SH-SY5Y (cell line): Measurements from ENCODE around the gene CFAP53.

Experiments used
- GATA2 ChIP-seq: IDR thresholded peaks from 2 replicates; pipeline ENCODE4 v1.6.1; 2011; ENCODE audit warnings: mild to moderate bottlenecking, low read depth, low read length
- GATA3 ChIP-seq: IDR thresholded peaks from 2 replicates; pipeline ENCODE4 v1.6.1; 2011; ENCODE audit warnings: low read depth, mild to moderate bottlenecking, low read length, moderate library complexity

CFAP53 gene

DNA sequence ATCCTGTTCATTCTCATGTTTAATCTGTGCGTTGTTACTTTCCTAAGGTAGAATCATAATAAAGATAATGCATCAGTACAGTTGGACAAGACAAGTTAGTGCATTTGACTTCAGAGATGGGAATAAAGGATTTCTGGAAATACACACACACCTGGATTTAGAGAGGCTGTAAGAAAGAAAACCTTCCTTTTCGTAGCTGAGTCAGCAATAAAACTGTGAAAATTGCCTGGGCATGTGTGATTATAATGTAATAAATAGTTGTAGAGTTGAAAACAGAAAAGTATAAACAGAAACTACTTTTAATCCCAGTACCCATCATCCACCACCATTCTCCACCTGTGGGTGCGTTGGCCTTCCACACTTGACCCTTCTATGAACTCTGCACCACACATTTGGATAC lies 15.4 kb downstream of the CFAP53 start:
- TF ChIP-seq GATA3 (no peak), GATA2 (no peak)

DNA sequence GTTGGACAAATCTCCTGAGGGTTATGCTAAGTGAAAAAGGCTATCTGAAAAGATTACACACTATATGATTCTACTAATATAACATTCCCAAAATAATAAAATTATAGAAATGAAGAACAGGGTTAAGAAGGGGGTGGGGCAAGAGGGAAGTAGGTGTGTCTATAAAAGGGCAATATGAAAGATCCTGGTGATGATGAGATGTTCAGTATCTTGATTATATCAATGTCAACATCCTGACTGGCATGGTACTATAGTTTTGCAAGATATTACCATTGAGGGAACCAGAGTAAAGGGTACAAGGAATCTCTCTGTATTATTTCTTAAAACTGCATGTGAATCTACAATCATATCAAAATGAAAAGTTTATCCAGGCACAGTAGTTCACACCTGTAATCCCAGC lies 16.7 kb downstream of the CFAP53 start:
- TF ChIP-seq GATA2 (no peak), GATA3 (no peak)

DNA sequence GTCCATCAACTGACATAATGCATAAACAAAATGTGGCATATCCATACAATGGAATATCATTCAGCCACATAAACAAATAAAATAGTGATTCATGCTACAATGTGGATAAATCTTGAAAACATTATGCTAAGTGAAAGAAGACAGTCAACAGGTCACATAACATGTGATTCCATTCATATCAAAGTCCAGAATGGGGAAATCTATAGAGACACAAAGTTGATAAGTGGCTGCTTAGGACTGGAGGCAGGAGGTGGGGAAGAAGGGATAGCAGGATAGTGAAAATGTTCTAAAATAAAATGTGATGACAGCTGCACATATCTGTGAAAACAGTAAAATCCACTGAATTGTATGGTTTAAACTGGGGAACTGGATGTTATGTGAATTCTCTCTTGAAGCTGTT lies 18.7 kb downstream of the CFAP53 start:
- TF ChIP-seq GATA2, result no peak
- no peak for TF ChIP-seq GATA3

DNA sequence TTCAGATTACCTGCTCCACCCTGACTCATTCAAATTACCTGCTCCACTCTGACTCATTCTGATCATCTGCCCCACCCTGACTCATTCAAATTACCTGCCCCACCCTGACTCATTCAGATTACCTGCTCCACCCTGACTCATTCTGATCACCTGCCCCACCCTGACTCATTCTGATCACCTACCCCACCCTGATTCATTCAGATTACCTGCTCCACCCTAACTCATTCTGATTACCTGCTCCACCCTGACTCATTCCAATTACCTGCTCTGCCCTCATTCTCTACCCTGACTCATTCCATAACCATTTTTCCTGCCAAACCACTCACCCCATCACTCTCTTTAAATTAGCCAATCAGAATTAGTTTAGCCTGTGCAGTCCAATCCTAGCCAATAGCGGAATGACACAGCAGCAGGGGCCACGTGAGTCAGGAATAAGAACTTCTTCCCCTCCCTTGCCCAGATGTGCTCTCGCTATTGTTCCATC lies 26.2 kb downstream of the CFAP53 start:
- TF ChIP-seq GATA2, result no peak

DNA sequence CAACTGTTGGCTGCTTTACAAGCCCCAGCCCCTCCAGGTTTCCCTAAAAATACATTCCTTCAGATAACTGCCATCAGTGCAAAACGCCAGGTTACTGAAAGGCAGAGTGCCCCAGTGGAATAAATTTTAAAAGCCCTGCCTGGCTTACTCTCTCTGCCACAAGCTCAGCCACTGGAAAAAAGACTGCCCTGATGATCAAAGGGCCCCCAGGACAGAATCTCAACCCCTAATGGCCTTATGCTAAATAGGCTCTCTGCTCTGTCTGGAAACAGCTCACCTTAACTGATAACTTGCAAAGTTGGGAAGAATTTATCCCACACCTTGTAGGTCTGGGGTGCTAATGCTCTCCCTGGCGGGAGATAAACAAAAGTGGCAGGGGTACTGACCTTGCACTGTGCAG lies 33.9 kb downstream of the CFAP53 start:
- TF ChIP-seq GATA3 (no peak), GATA2 (no peak)

DNA sequence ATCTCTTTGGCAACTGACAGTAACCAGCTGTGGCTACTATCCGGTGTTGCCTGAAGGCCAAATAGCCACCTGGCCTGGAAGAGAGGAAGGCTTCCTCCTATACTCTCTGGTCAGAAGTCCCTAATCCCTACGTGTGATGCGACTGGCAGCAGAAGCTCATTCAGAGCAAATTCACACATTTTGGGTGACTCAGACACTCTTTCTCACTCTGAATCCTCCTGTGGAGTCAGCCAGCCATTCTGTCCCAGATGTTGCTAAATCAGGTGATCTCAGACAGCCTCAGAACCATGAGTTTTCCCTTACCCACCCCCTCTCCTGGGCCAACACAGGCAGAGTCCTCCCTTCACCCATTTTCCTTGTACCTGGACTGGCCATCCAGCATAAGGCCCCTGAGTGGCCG lies 34.7 kb downstream of the CFAP53 start:
- TF ChIP-seq GATA3 (no peak), GATA2 (no peak)

DNA sequence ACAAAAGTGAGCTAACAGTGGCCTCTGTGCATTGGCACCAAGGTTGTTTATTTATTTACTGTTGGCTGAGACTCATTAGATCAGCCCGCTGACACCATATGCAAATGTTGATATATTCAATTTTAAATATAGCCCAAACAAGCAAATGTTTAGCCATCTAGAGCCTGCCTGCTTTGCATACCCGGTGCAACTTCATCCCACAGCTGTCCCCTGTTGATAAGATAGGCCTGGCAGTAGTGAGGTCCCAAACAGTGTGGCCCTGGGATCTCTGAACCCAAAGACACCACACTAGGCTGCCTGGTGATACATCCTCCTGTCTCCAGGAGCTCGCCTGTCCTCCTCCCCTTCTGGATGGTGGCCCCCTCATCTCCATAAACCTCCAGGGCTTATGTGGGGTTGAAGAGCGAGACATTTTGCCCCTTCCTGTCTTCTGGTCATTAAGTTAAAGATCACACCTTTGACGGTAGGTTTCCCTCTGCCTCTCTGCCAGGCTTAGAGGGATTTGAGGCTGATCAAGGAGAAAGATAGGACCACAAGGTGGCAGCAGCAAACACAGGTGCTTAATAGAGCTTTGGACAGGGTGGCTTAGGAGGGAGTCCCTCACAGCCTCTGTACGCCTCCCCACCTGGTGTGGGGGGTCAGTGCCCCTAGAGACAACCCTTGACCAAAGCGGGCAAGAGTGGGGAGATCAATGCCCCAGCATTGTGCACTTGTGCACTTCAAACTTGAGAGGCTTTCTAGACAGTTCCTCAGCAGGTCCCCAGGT lies 47.7 kb downstream of the CFAP53 start:
- TF ChIP-seq GATA2 (no peak), GATA3 (no peak)

DNA sequence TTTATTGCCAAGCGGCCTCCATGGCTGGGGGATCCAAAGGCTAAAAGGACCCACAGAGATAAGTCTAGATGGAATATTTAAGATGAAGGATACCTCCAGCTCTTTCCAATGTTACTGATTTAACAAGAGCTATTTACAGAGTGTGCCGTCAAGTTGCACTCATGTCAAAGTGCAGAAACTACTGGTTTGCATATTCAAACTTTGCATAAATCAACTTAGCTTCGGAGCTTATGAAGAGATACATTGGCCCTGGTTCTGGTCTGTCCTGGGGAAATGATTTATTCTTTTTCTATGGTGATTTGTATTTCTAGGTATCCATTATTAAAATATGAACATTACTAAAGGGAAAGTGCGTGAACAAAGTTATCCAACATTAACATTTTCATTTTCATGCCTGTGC lies 57.0 kb downstream of the CFAP53 start:
- TF ChIP-seq GATA3 (no peak), GATA2 (no peak)

DNA sequence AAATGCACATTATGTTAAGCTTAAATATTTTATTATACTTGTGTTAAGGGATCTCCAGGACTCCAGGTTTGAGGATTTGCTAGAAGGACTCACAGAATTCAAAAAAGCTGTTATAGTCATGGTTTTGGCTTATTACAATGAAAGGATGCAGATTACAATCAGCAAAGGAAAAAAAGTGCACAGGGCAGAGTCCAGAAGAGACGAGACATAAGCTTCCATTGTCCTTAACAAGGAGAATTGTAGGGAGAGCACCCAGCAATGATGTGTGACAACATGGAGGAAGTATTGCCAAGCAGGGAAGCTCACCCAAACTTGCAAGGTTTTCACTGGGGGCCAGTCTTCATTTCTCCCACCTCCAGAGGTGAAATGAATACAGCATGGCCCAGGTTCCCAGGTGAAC lies 58.6 kb downstream of the CFAP53 start:
- TF ChIP-seq GATA2, result no peak
- no peak for TF ChIP-seq GATA3

DNA sequence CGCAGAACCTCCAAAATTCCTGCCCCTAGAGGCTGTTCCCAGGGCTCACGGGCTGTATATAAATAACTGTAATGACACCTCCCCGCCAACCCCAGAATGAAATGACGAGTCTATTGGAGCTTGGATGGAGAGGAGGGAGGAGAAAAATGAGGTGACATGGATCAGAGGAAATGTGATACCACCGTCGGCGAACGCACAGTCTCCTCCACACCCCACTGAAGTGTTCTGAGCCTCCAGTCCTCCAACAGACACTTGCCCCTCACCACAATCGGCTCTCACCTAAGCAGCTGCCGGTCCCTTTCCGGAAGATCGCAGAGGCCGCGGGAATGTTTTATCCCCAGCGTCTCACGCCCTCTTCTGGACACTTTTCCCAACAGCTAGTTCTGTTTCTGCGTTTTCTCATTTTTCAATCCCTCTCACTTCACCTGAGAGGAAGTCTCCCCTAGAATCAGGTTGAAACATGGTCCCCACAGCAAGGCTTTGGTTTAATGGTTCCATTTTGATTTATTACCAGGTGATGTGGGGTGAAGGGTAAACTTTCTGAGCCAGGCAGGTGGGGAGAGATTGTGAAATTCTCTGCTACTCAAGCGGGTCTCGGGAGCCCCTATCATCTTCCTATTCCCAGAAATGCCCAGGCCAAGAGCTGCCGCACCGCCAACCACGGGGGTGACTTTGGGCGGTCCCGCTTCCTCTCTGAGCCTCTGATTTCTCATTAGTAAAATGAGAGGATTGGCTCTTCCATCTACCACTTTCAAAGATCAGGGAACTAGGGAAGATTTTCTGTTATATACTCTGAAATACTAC lies 62.3 kb downstream of the CFAP53 start:
- TF ChIP-seq GATA2 (no peak), GATA3 (no peak)

DNA sequence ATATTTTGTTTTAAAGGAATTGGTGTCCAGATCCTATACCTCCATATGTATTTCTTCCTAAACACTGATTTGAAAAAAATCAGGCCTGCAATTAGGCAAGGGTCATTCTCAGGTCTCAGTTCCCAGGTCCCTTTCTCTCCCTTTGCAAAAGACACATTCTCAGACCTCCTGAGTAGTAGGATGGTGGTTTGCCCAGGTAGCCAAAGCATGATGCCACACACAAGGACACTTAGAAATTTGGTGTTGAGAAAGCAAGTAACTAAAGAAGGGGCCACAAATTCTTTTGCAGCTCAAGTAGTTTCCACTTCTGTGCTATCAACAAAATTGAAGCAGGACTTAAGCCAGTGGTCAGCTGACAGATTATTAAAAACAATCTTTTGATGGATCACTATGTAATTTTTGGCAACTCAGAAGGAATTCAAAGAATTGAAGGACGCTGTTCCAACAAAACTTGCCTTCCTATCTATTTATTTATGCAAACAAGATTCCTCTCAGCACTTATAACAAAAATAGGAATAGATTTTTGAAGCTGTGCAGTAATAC lies 64.7 kb downstream of the CFAP53 start:
- TF ChIP-seq GATA2, result no peak
- TF ChIP-seq GATA3, result no peak

DNA sequence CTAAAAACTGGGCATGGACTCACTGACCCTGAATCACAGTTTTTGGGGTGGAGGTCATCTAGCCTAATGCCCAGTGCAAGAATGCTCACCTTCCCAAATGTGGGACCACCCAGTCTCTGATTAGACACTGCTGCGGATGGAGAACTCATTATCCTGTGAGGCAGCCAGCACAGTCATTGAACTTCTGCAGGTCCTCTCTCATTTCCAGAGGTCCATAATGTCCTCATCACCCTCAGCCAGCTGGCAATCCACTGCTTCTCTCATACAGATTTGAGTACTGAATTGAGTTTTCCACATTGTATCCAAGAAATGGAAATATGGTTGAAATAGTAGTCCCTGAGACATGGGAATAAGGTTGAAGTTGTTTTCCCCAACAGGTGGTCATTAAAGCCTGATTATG lies 66.4 kb downstream of the CFAP53 start:
- TF ChIP-seq GATA3, result no peak
- TF ChIP-seq GATA2, result no peak

DNA sequence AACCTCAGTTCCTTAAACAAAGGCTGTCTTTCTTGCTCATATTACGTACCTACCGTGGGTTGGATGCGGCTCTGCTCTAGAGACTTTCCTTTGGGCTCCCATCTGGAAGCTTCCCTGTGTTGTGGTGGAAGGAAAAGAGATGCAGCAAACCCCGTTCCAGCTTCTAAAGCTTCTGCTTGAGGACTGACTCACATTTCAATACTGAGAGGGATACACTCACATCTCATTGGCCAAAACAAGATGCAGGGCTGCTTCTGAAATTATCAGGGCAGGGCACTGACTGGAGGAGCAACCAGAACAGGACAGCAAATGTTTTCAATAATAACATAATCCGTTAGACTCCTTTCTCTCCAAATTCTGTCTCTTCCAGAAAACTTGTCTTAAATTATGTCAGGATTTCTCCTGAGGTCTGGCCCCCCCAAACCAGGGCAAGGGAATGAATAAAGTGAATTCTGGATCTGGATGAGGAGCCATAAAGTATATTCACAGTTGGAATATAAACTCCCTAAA lies 66.9 kb downstream of the CFAP53 start:
- TF ChIP-seq GATA2 (no peak), GATA3 (no peak)

DNA sequence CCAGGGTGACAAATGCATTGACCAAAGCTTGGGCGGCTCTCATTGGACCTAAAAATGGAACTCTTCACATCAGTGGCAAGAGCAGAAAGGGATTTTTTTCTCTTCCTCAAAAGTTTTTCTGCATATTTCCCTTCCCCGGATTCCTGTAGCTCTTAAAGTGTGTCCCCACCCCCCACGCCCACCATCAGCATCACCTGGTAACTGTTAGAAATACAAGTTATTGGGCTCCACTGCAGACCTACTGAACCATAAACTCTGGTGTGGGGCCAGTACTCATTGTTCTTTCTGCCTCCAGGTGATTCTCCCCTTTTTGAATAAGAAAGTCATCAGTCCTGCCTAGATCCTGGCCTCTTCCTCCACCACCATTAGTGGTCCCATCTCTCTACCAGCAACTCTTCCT lies 70.0 kb downstream of the CFAP53 start:
- TF ChIP-seq GATA3 (no peak), GATA2 (no peak)
